ENCODE data around the gene RREB1. TPM values are rescaled to one million over a fixed set of nuclear protein-coding genes. Genes with fewer than 3 reads are reported as not detected.

The RREB1 gene
- total RNA-seq, 3 donors from 2014 or later: 64.9 to 85.9 (median 74.7) TPM

GRCh38 chr6:7200598-7201443 is 93.1 kb downstream of the RREB1 start:
- ATAC-seq (peak; percentile 80), DNase-seq (peak in 2 of 3 donors; percentile 52 to 80)
- no peaks in the 10 kb centered on the region for H3K9me3 ChIP-seq
- H3K4me1 ChIP-seq (ENCODE audit: low read depth): peaks cover 18% of the 10 kb centered on the region
- intact Hi-C loops (cut with DNase I, micrococcal nuclease): no loop called here
- H3K36me3 ChIP-seq (ENCODE audit: low read depth): no peaks in the 10 kb centered on the region
- no peak overlapping the region for H3K4me3 ChIP-seq
- no peak for TF ChIP-seq CTCF (IDR thresholded peaks at IDR 0.05)

GRCh38 chr6:7201444-7201731 is 93.6 kb downstream of the RREB1 start:
- Histone ChIP-seq H3K36me3 (ENCODE audit: low read depth) (no peaks in the 10 kb centered on the region), H3K4me3 (no peak overlapping the region), H3K9me3 (no peaks in the 10 kb centered on the region), H3K4me1 (ENCODE audit: low read depth) (peaks cover 17% of the 10 kb centered on the region)
- intact Hi-C loops (cut with DNase I, micrococcal nuclease): no loop called here
- no peak for ATAC-seq
- no peak for DNase-seq
- no peak for TF ChIP-seq CTCF (IDR thresholded peaks at IDR 0.05)

- Histone ChIP-seq H3K4me1 (ENCODE audit: low read depth) (peaks cover 17% of the 10 kb centered on the region), H3K9me3 (no peaks in the 10 kb centered on the region)
Observed at GRCh38 chr6:7201732-7202541, 94.2 kb downstream of the RREB1 start.

GRCh38 chr6:7202950-7203349 is 95.2 kb downstream of the RREB1 start:
- DNase-seq (no peak), ATAC-seq (no peak)
- H3K4me3 ChIP-seq: no peak overlapping the region
- H3K36me3 ChIP-seq (ENCODE audit: low read depth): no peaks in the 10 kb centered on the region
- intact Hi-C loops (cut with DNase I, micrococcal nuclease): no loop called here
- TF ChIP-seq CTCF (IDR thresholded peaks at IDR 0.05): no peak
- H3K9me3 ChIP-seq: no peaks in the 10 kb centered on the region
- peaks cover 17% of the 10 kb centered on the region for H3K4me1 ChIP-seq (ENCODE audit: low read depth)

More at GRCh38 chr6:7201732-7202541, 94.2 kb downstream of the RREB1 start:
- intact Hi-C loops (cut with DNase I, micrococcal nuclease): no loop called here
- ATAC-seq (peak; percentile 61), DNase-seq (peak; percentile 53 to 72 (median 58))
- Histone ChIP-seq H3K4me3 (no peak overlapping the region), H3K36me3 (ENCODE audit: low read depth) (no peaks in the 10 kb centered on the region)
- no peak for TF ChIP-seq CTCF (IDR thresholded peaks at IDR 0.05)

GRCh38 chr6:7203939-7204338 is 96.2 kb downstream of the RREB1 start:
- DNase-seq: no peak
- Histone ChIP-seq H3K9me3 (no peaks in the 10 kb centered on the region), H3K36me3 (ENCODE audit: low read depth) (no peaks in the 10 kb centered on the region), H3K4me3 (no peak overlapping the region), H3K4me1 (ENCODE audit: low read depth) (peaks cover 17% of the 10 kb centered on the region)
- ATAC-seq: no peak
- no peak for TF ChIP-seq CTCF (IDR thresholded peaks at IDR 0.05)
- intact Hi-C loops (cut with DNase I, micrococcal nuclease): no loop called here

All from mucosa of descending colon (tissue), 3 donors.